Adipose tissue (tissue), 3 donors: ENCODE data around the gene STKLD1. TPM values are rescaled to one million over a fixed set of nuclear protein-coding genes. Genes with fewer than 3 reads are reported as not detected.
"Not testable (repeated sequence)": the region's sequence is repeated elsewhere in the genome, so short reads cannot be mapped to it uniquely, and the experiment has no call there.

ENCODE experiments used
- H3K27ac ChIP-seq: one replicate; pipeline ENCODE4 v1.5.1; 2013; ENCODE audit warnings: low read depth, low read length
- WGBS, 3 donors: extraction: QIAGEN DNeasy Blood & Tissue Kit; methylation state at CpG; one replicate each; pipeline ENCODE4 v1.1.7; 2013; 5-methylcytosine and 5-hydroxymethylcytosine counted together
- polyA plus RNA-seq, 3 donors: library from polyadenylated mRNA; stranded (reverse); fragments of 200-250 nt; gene quantifications; one replicate each; pipeline ENCODE4 v1.2.3, GENCODE V29; 2013
- donor health status: healthy with polysubstance abuse.
- donor health status: Bipolar disorder and iron deficiency.
- donor health status: healthy.

STKLD1 gene
- under 1 TPM; 0.44 to 0.68 (median 0.45) TPM for polyA plus RNA-seq

- H3K27ac ChIP-seq = peak within 1 kb of the TSS; percentile 95
- 1% methylated on average over 75 to 120 of the region's 120 CpGs for WGBS, 3 donors
Measured at GRCh38 chr9:133375724-133376654, at the start of gene STKLD1, which contains the start of gene SURF4. TSS of gene STKLD1 (plus strand) at chr9:133376366. CDS start at chr9:133376474, 108 bp downstream. TSS of gene SURF4 (minus strand) at chr9:133376060. CDS start at chr9:133375969, 91 bp downstream.

GRCh38 chr9:133327021-133327420 is 49.1 kb upstream of the STKLD1 start:
- H3K27ac ChIP-seq = not testable (repeated sequence)
- 89 to 92% (median 91%) methylated on average over 6 of the region's 6 CpGs for WGBS, 3 donors

- no peak overlapping the region for H3K27ac ChIP-seq
- WGBS, 3 donors = 88 to 92% (median 91%) methylated on average over 10 of the region's 10 CpGs
Measured at GRCh38 chr9:133327834-133328484, 48.2 kb upstream of the STKLD1 start.

GRCh38 chr9:133329306-133330156 is 46.6 kb upstream of the STKLD1 start:
- H3K27ac ChIP-seq = not testable (repeated sequence)
- WGBS, 3 donors = 53 to 57% (median 55%) methylated on average over 21 of the region's 21 CpGs

GRCh38 chr9:133331221-133331620 is 44.9 kb upstream of the STKLD1 start:
- 81 to 88% (median 84%) methylated on average over 19 of the region's 19 CpGs for WGBS, 3 donors
- H3K27ac ChIP-seq = no peak overlapping the region

GRCh38 chr9:133331641-133332380 is 44.4 kb upstream of the STKLD1 start:
- WGBS, 3 donors = 95 to 97% (median 96%) methylated on average over 56 to 57 of the region's 57 CpGs
- no peak overlapping the region for H3K27ac ChIP-seq

GRCh38 chr9:133332381-133332730 is 43.8 kb upstream of the STKLD1 start:
- WGBS, 3 donors = 88 to 94% (median 90%) methylated on average over 20 of the region's 20 CpGs
- H3K27ac ChIP-seq = no peak overlapping the region

- 88 to 94% (median 89%) methylated on average over 11 of the region's 11 CpGs for WGBS, 3 donors
- H3K27ac ChIP-seq = no peak overlapping the region
Measured at GRCh38 chr9:133333011-133333410, 43.2 kb upstream of the STKLD1 start.

GRCh38 chr9:133333566-133333965 is 42.6 kb upstream of the STKLD1 start:
- H3K27ac ChIP-seq = no peak overlapping the region
- 85 to 89% (median 89%) methylated on average over 8 to 10 of the region's 10 CpGs for WGBS, 3 donors

- 81 to 91% (median 86%) methylated on average over 6 of the region's 6 CpGs for WGBS, 3 donors
- no peak overlapping the region for H3K27ac ChIP-seq
Measured at GRCh38 chr9:133334161-133334560, 42.0 kb upstream of the STKLD1 start.

GRCh38 chr9:133334888-133335287 is 41.3 kb upstream of the STKLD1 start:
- WGBS, 3 donors = 73 to 77% (median 74%) methylated on average over 11 of the region's 11 CpGs
- not testable (repeated sequence) for H3K27ac ChIP-seq

GRCh38 chr9:133335924-133336811 is 40.0 kb upstream of the STKLD1 start, which contains the start of gene SURF6:
TSS of gene SURF6 (minus strand) at chr9:133336188. CDS start at chr9:133336132, 56 bp downstream.
- 3 to 6% (median 5%) methylated on average over 69 to 70 of the region's 70 CpGs for WGBS, 3 donors
- no peak within 1 kb of the TSS for H3K27ac ChIP-seq

- 62 to 74% (median 72%) methylated on average over 5 of the region's 5 CpGs for WGBS, 3 donors
- no peak overlapping the region for H3K27ac ChIP-seq
Measured at GRCh38 chr9:133339641-133340040, 36.5 kb upstream of the STKLD1 start.

- WGBS, 3 donors = 34 to 83% (median 48%) methylated on average over 3 of the region's 3 CpGs
- H3K27ac ChIP-seq = no peak overlapping the region
Measured at GRCh38 chr9:133340256-133340655, 35.9 kb upstream of the STKLD1 start.

- H3K27ac ChIP-seq = no peak overlapping the region
- 75 to 95% (median 75%) methylated on average over 13 of the region's 13 CpGs for WGBS, 3 donors
Measured at GRCh38 chr9:133340916-133341315, 35.2 kb upstream of the STKLD1 start.

- no peak overlapping the region for H3K27ac ChIP-seq
- 73 to 88% (median 82%) methylated on average over 15 of the region's 15 CpGs for WGBS, 3 donors
Measured at GRCh38 chr9:133341369-133342068, 34.6 kb upstream of the STKLD1 start.
